ENCODE measurements around the gene COMMD1.

DNA sequence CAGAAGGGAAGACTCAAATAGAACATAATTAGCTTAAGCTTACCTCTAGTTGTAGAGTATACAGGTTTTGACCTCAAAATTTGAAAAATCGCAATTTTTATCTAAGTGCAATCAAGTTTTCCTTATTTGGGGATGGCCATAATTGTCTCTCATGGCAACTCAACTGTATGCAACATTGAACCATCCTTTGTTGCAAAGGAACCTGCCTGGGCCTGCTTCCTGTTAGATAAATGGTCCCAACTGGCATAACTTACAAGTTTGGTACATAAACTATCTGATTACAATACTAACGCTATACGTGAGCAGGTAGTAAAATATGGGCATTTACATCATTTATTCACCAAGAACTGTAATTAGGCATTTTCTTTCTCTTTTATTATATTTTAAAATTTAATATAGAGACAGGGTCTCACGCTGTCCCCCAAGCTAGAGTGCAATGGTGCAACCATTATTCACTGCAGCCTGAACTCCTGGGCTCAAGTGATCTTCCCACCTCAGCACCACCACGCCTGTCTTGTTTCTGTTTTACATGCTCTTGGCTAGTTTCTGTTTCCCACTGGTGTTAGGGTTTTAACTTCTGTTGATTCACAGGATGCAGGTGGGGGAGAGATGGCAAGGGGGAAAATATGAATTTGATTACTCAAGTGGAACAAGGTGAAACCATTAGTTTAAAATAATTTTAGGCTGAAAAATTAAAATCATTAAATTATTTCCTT lies 235.1 kb downstream of the COMMD1 start:
- TF ChIP-seq ZNF274 (IDR thresholded peaks at IDR 0.05; ENCODE audit: low read depth, low read length) (no peak), YY1 (IDR thresholded peaks at IDR 0.05; ENCODE audit: insufficient read depth, insufficient read length) (no peak), SUZ12 (IDR thresholded peaks at IDR 0.05; ENCODE audit: extremely low read depth, insufficient read depth, insufficient read length) (no peak)

Data from NT2/D1 (cell line).